ENCODE measurements around the gene GABRB2.
"Not testable (repeated sequence)": the region's sequence is repeated elsewhere in the genome, so short reads cannot be mapped to it uniquely, and the experiment has no call there.

GABRB2 gene

GRCh38 chr5:161246749-161247148, 299.8 kb downstream of the GABRB2 start:
- DNase-seq: no peak
- Histone ChIP-seq H3K4me3 (no peak overlapping the region), H3K36me3 (no peaks in the 10 kb centered on the region), H3K27me3 (no peaks in the 10 kb centered on the region), H3K9me3 (no peaks in the 10 kb centered on the region), H3K4me1 (no peaks in the 10 kb centered on the region), H3K27ac (no peak overlapping the region)
- intact Hi-C loops (cut with DNase I; ENCODE audit: low total_unique reads): no loop called here
- TF ChIP-seq, protein P1, sequence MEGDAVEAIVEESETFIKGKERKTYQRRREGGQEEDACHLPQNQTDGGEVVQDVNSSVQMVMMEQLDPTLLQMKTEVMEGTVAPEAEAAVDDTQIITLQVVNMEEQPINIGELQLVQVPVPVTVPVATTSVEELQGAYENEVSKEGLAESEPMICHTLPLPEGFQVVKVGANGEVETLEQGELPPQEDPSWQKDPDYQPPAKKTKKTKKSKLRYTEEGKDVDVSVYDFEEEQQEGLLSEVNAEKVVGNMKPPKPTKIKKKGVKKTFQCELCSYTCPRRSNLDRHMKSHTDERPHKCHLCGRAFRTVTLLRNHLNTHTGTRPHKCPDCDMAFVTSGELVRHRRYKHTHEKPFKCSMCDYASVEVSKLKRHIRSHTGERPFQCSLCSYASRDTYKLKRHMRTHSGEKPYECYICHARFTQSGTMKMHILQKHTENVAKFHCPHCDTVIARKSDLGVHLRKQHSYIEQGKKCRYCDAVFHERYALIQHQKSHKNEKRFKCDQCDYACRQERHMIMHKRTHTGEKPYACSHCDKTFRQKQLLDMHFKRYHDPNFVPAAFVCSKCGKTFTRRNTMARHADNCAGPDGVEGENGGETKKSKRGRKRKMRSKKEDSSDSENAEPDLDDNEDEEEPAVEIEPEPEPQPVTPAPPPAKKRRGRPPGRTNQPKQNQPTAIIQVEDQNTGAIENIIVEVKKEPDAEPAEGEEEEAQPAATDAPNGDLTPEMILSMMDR (IDR thresholded peaks at IDR 0.05): no peak

GRCh38 chr5:161245846-161246245, 300.7 kb downstream of the GABRB2 start:
- H3K4me3 ChIP-seq; H3K36me3 ChIP-seq; H3K9me3 ChIP-seq; DNase-seq; H3K27ac ChIP-seq; intact Hi-C loops (cut with DNase I; ENCODE audit: low total_unique reads); H3K27me3 ChIP-seq; H3K4me1 ChIP-seq: not testable (repeated sequence)
